Breast epithelium (tissue), 3 donors: ENCODE data around the gene TEX38.

ENCODE experiments used
- POLR2AphosphoS5 ChIP-seq, 3 donors: sonication (generic); formaldehyde crosslinking; IDR thresholded peaks; one replicate each; pipeline ENCODE4 v1.6.1; 2017; ENCODE audit warnings: antibody characterized with exemption in 3 of 3
- TF ChIP-seq, protein P1 (sequence below), 3 donors: fragments of 450-650 bp; IDR thresholded peaks; one replicate each; pipeline ENCODE4 v1.5.1; 2016 to 2017; ENCODE audit warnings: antibody characterized with exemption in 3 of 3, mild to moderate bottlenecking in 3 of 3, moderate library complexity in 3 of 3

- TF ChIP-seq, protein P1, sequence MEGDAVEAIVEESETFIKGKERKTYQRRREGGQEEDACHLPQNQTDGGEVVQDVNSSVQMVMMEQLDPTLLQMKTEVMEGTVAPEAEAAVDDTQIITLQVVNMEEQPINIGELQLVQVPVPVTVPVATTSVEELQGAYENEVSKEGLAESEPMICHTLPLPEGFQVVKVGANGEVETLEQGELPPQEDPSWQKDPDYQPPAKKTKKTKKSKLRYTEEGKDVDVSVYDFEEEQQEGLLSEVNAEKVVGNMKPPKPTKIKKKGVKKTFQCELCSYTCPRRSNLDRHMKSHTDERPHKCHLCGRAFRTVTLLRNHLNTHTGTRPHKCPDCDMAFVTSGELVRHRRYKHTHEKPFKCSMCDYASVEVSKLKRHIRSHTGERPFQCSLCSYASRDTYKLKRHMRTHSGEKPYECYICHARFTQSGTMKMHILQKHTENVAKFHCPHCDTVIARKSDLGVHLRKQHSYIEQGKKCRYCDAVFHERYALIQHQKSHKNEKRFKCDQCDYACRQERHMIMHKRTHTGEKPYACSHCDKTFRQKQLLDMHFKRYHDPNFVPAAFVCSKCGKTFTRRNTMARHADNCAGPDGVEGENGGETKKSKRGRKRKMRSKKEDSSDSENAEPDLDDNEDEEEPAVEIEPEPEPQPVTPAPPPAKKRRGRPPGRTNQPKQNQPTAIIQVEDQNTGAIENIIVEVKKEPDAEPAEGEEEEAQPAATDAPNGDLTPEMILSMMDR (IDR thresholded peaks at IDR 0.05) = no peak
- no peak for TF ChIP-seq POLR2AphosphoS5 (IDR thresholded peaks at IDR 0.05)
These were observed 21.4 kb downstream of the TEX38 start for GRCh38 chr1:46692811-46693770.
